ENCODE results near the gene NLGN4X. TPM values are rescaled to one million over a fixed set of nuclear protein-coding genes. Genes with fewer than 3 reads are reported as not detected.

Gene NLGN4X
- polyA plus RNA-seq, 1 of the 3 experiments (the other 2 are of a cell fraction): 0.05 TPM

- TF ChIP-seq ZBTB33 (IDR thresholded peaks at IDR 0.05; ENCODE audit: borderline replicate concordance, low read depth): no peak
- TF ChIP-seq RAD21 (IDR thresholded peaks at IDR 0.05; ENCODE audit: low read length): no peak
- no peak for TF ChIP-seq MXI1 (IDR thresholded peaks at IDR 0.05; ENCODE audit: low read depth, low read length)
- TF ChIP-seq SMC3 (IDR thresholded peaks at IDR 0.05; ENCODE audit: low read depth, low read length): no peak
- no peak for TF ChIP-seq ELF1 (IDR thresholded peaks at IDR 0.05)
- TF ChIP-seq JUND (IDR thresholded peaks at IDR 0.05): no peak
Measured at GRCh38 chrX:5867778-5868177, 360.9 kb downstream of the NLGN4X start (continued).

- Histone ChIP-seq H3K27me3 (ENCODE audit: insufficient read depth) (no peaks in the 10 kb centered on the region), H3K4me2 (no peak overlapping the region), H3K27ac (ENCODE audit: low read depth in 2 of 2, low read length in 1 of 2) (no peak overlapping the region), H3K4me3 (ENCODE audit: low read depth in 2 of 2, low read length in 1 of 2) (no peak overlapping the region), H4K20me1 (ENCODE audit: insufficient read depth) (no peaks in the 10 kb centered on the region), H2AFZ (ENCODE audit: low read depth) (no peak overlapping the region), H3K9me3 (no peaks in the 10 kb centered on the region), H3K36me3 (replicated peaks in 1 of 2; ENCODE audit: control insufficient read depth in 1 of 2, insufficient read depth in 2 of 2, low read length in 1 of 2) (no peaks in the 10 kb centered on the region), H3K79me2 (ENCODE audit: insufficient read depth) (no peaks in the 10 kb centered on the region), H3K9me2 (no peaks in the 10 kb centered on the region), H3K9ac (no peak overlapping the region), H3F3A (replicated peaks; ENCODE audit: insufficient read depth) (no peaks in the 10 kb centered on the region), H3K4me1 (ENCODE audit: control insufficient read depth in 1 of 2, insufficient read depth in 2 of 2, low read depth in 1 of 2, low read length in 1 of 2) (peaks cover 0 to 4% of the 10 kb centered on the region in 2 experiments; a peak in 1 of 4 replicates)
- TF ChIP-seq YY1 (IDR thresholded peaks at IDR 0.05; ENCODE audit: low read depth): no peak
- no peak for TF ChIP-seq RXRA (IDR thresholded peaks at IDR 0.05; ENCODE audit: borderline replicate concordance, low read depth)
- TF ChIP-seq FOSL2 (IDR thresholded peaks at IDR 0.05; ENCODE audit: borderline replicate concordance, low read depth): no peak
- TF ChIP-seq RAD21 (IDR thresholded peaks at IDR 0.05; ENCODE audit: low read length): no peak
- no peak for TF ChIP-seq TCF12 (IDR thresholded peaks at IDR 0.05)
- TF ChIP-seq GABPA (IDR thresholded peaks at IDR 0.05; ENCODE audit: low read depth): no peak
- no peak for TF ChIP-seq EP300 (IDR thresholded peaks at IDR 0.05; ENCODE audit: borderline replicate concordance in 1 of 2, low read depth in 1 of 2, low read length in 1 of 2)
- TF ChIP-seq TAF1 (IDR thresholded peaks at IDR 0.05; ENCODE audit: borderline replicate concordance, low read depth, low read length): no peak
- TF ChIP-seq JUND (IDR thresholded peaks at IDR 0.05): no peak
- CTCF ChIA-PET: no interaction called here
- 25% methylated on average over 6 of the region's 6 CpGs for WGBS (ENCODE audit: low lambda C conversion rate)
- POLR2A ChIA-PET: no interaction called here
- no peak for DNase-seq
Measured at GRCh38 chrX:5857232-5857631, 371.4 kb downstream of the NLGN4X start.

- H3K9ac ChIP-seq: no peak overlapping the region
- no peaks in the 10 kb centered on the region for H3K9me2 ChIP-seq
- no peak overlapping the region for H3K4me2 ChIP-seq
- no peak overlapping the region for H3K4me3 ChIP-seq (ENCODE audit: low read depth in 2 of 2, low read length in 1 of 2)
- no peaks in the 10 kb centered on the region for H3K36me3 ChIP-seq (replicated peaks in 1 of 2; ENCODE audit: control insufficient read depth in 1 of 2, insufficient read depth in 2 of 2, low read length in 1 of 2)
- no peaks in the 10 kb centered on the region for H3K27me3 ChIP-seq (ENCODE audit: insufficient read depth)
- H3K27ac ChIP-seq (ENCODE audit: low read depth in 2 of 2, low read length in 1 of 2): no peak overlapping the region
- no peaks in the 10 kb centered on the region for H4K20me1 ChIP-seq (ENCODE audit: insufficient read depth)
- POLR2A ChIA-PET: no interaction called here
- CTCF ChIA-PET: no interaction called here
- no peaks in the 10 kb centered on the region for H3F3A ChIP-seq (replicated peaks; ENCODE audit: insufficient read depth)
- H3K4me1 ChIP-seq (ENCODE audit: control insufficient read depth in 1 of 2, insufficient read depth in 2 of 2, low read depth in 1 of 2, low read length in 1 of 2): no peaks in the 10 kb centered on the region; a peak in 1 of 4 replicates
- H2AFZ ChIP-seq (ENCODE audit: low read depth): no peak overlapping the region
- TF ChIP-seq NRF1 (IDR thresholded peaks at IDR 0.05; ENCODE audit: low read depth, low read length) (no peak), RXRA (IDR thresholded peaks at IDR 0.05; ENCODE audit: borderline replicate concordance, low read depth) (no peak), CHD2 (IDR thresholded peaks at IDR 0.05; ENCODE audit: low read length, partially characterized antibody) (no peak), GABPA (IDR thresholded peaks at IDR 0.05; ENCODE audit: low read depth) (no peak), RAD21 (IDR thresholded peaks at IDR 0.05; ENCODE audit: low read length) (no peak), SMC3 (IDR thresholded peaks at IDR 0.05; ENCODE audit: low read depth, low read length) (no peak), RCOR1 (IDR thresholded peaks at IDR 0.05; ENCODE audit: low read length) (no peak), JUND (IDR thresholded peaks at IDR 0.05) (no peak), RFX5 (IDR thresholded peaks at IDR 0.05; ENCODE audit: low read length) (no peak), FOXM1 (IDR thresholded peaks at IDR 0.05; ENCODE audit: low read depth) (no peak), MXI1 (IDR thresholded peaks at IDR 0.05; ENCODE audit: low read depth, low read length) (no peak), SIN3A (IDR thresholded peaks at IDR 0.05; ENCODE audit: borderline replicate concordance, low read depth, low read length) (no peak), GATA2 (CRISPR knock-in tag; IDR thresholded peaks at IDR 0.05) (no peak), TCF12 (IDR thresholded peaks at IDR 0.05) (no peak), YY1 (IDR thresholded peaks at IDR 0.05; ENCODE audit: low read depth) (no peak)
- WGBS (ENCODE audit: low lambda C conversion rate): 2% methylated on average over 2 of the region's 2 CpGs
- DNase-seq: no peak
- H3K79me2 ChIP-seq (ENCODE audit: insufficient read depth): no peaks in the 10 kb centered on the region
- H3K9me3 ChIP-seq: no peaks in the 10 kb centered on the region
Measured at GRCh38 chrX:5852941-5853340, 375.7 kb downstream of the NLGN4X start.

Measured in SK-N-SH (cell line).